LNCaP clone FGC (cell line): ENCODE data around the gene CTRB2.

Experiments used
- DNase-seq: peaks from one replicate; pipeline ENCODE4 v3.0.0-alpha.2; 2011; ENCODE audit warnings: low read depth
- H3K4me3 ChIP-seq: 2 replicates; pipeline ENCODE4 v1.5.1; 2011; ENCODE audit warnings: mild to moderate bottlenecking, low read depth, low read length, control low read depth
- CTCF ChIP-seq: IDR thresholded peaks from 2 replicates; pipeline ENCODE4 v1.5.1; 2012; ENCODE audit warnings: mild to moderate bottlenecking; ENCODE audit not compliant: control insufficient read depth, insufficient read depth; ENCODE audit errors: extremely low read depth

The CTRB2 gene

DNA sequence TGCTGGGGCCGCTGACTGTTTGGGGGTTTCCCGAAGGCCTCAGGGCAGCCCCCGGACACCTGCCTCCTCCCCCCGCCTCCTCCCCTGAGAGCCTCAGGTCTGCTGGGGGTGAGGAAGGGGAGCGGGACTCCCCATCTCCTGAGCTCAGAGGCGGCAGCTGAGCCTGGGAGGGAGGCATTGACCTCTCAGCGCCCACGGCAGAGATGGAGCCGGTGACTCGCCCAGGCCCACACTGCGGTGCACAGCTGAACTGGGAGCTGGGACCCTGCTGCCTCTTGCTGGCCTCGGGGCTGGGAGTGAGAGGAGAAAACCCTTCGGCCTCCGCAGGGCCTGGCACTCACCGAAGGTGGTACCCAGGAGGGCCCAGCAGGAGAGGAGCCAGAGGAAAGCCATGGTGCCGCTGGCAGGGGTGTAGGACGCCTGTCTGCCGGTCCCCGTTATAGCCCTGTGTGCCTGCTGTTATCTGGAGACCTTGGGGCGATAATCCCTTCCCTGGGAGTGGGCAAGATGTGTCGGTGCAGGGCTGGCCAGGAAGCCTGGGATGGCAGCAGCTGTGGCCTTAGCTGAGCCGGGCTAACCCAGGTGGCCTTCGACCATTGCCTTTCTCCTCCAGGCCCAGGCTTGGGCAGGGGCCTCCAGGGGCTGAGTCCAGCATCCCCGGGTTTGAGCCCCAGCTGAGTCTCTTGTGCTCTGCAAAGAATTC lies at the start of gene CTRB2:
TSS of gene CTRB2 (minus strand) at position 413 of the 703 bp plus-strand sequence. CDS start at position 393, 20 bp downstream.
- no peak for DNase-seq
- H3K4me3 ChIP-seq: no peak within 1 kb of the TSS
- no peak for TF ChIP-seq CTCF

GRCh38 chr16:75256059-75256571 lies 49.2 kb upstream of the CTRB2 start:
- no peak for TF ChIP-seq CTCF
- H3K4me3 ChIP-seq: no peak overlapping the region
- no peak for DNase-seq

DNA sequence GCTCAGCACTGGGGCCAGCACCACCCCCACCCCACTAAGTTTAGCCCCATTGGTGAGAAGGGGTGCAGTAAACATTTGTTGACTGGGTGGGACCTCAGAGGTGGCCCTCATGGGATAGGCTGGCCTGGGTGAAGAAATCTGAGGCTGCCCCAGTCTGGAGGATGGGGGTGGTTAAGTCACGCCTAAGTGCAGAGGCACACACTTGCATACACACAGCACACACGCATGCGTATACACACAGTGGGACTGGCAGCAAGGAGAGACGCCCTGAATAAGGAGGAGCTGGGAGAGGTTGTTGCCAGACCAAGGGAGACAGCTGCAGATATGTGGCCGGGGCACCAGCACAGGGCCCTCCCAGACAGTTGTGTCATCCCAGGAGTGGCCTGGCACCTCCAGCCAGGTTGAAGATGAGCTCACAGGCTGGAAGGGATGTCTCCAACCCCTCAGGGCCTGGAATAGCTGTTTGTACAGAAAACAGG lies 47.4 kb upstream of the CTRB2 start:
- TF ChIP-seq CTCF: no peak
- DNase-seq: peak; percentile 90
- no peak overlapping the region for H3K4me3 ChIP-seq

GRCh38 chr16:75252946-75253911 lies 46.3 kb upstream of the CTRB2 start:
- DNase-seq: no peak
- no peak for TF ChIP-seq CTCF
- no peak overlapping the region for H3K4me3 ChIP-seq

DNA sequence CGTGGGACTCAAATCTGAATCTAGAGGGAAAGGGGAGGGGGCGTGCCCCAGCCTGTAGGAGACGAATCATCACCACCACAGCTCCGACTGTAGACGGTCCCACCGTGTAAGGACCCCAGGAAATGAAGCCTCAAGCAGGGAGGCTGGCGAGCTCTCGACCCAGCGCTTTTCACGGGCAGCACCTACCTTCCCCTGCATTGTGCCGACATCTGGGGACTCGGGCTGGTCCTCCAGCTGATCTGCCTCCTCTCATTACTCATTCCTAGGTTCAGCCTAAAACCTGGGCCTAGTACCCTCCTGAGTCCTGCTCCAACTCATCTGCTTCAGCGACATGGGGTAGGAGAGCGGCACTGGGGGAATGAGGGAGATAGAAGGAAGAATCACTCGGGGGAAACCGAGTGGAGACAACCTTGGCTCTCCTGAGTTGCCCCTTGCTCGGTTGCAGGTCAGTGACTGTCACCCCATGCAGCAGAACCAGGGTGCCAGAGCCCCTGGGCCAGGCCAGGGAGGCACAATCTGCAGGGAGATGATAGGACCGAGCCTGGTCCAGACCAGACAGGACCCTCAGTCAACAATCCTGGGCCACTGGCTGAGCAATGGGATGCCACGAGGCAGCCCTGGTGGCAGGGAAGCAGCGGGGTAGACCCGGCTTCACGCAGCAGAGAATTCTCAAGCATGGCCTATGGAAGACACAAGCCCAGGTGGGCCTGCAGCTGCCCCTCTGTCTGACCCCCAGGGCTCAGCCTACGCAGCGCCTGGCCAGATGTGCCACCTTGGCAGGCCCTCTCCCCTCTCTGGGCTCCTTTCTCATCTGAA lies 45.3 kb upstream of the CTRB2 start:
- TF ChIP-seq CTCF: no peak

More for the DNA sequence above, 45.3 kb upstream of the CTRB2 start:
- H3K4me3 ChIP-seq: peak overlapping the region; percentile 22
- DNase-seq: no peak
